Measurements from ENCODE around the gene MYOZ3.

Gene MYOZ3

DNA sequence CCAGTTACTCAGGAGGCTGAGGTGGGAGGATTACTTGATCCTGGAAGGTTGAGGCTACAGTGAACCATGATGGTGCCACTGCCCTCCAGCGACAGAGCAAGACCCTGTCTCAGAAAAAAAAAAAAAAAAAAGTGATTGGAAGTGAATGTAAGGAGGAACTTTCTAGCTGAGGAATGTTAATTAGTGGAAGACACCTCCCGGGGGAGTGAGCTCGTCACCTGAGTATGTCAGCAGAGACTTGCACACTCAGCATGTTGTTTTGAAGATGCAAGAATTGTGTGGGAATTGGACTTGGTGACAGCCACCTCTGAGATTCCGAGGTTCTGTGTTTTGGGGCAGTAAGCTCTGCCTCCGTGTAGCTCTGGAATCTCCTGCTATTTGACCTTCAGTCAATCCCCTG lies 17.0 kb upstream of the MYOZ3 start:
- no peak overlapping the region for H3K27ac ChIP-seq
- TF ChIP-seq ZFX (IDR thresholded peaks at IDR 0.05; ENCODE audit: borderline replicate concordance) (no peak), CTCF (IDR thresholded peaks at IDR 0.05) (no peak)

DNA sequence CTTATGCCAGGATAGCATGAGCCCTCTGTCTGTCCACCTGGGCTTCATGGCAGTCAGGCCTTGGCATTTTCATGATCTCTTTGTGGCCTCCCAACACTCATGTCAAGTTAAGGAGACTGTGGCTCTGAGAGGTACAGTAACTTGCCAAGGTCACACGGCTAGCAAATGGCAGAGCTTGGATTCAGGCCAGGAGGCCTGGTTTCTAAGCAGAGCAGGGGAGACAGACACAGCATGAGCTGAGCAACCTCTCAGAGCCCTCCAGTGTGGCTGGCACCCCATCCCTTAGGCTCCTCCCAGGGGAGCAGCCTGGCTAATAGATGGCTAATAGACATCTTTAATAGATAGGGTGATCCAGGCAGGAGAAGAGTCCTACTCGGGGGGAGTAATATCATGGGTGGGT lies 16.5 kb upstream of the MYOZ3 start:
- no peak overlapping the region for H3K27ac ChIP-seq
- TF ChIP-seq ZFX (IDR thresholded peaks at IDR 0.05; ENCODE audit: borderline replicate concordance) (no peak), CTCF (IDR thresholded peaks at IDR 0.05) (no peak)

DNA sequence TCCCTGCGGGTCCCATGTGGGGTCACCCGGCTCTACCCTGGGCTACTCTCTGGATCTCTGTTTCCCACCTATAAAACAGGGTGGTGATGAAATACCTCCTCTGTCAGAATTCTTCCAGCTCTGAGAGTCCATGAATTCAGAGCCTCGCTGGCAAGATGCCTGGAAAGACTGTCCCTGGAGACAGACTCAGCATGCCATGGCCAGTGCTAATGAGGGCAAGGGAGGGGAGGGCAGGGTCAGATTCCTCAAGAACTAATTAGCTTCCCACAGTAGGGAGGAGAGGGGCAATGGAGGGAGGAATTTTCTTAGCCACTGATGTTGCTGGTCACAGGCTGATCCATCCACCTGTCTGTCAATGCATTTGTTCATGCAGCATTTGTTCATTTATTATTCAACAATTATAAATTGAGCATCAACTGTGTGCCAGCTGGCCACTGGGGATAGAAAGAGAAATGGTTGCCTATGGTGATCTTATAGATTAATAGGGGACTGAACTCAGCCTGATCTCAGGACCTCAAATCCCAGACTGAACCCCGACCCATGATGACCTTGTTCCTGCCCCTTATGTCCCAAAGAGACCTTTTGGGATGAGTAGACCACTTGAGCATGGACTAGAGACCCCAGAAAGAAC lies 15.9 kb upstream of the MYOZ3 start:
- H3K27ac ChIP-seq: no peak overlapping the region
- TF ChIP-seq ZFX (IDR thresholded peaks at IDR 0.05; ENCODE audit: borderline replicate concordance) (no peak), CTCF (IDR thresholded peaks at IDR 0.05) (no peak)

DNA sequence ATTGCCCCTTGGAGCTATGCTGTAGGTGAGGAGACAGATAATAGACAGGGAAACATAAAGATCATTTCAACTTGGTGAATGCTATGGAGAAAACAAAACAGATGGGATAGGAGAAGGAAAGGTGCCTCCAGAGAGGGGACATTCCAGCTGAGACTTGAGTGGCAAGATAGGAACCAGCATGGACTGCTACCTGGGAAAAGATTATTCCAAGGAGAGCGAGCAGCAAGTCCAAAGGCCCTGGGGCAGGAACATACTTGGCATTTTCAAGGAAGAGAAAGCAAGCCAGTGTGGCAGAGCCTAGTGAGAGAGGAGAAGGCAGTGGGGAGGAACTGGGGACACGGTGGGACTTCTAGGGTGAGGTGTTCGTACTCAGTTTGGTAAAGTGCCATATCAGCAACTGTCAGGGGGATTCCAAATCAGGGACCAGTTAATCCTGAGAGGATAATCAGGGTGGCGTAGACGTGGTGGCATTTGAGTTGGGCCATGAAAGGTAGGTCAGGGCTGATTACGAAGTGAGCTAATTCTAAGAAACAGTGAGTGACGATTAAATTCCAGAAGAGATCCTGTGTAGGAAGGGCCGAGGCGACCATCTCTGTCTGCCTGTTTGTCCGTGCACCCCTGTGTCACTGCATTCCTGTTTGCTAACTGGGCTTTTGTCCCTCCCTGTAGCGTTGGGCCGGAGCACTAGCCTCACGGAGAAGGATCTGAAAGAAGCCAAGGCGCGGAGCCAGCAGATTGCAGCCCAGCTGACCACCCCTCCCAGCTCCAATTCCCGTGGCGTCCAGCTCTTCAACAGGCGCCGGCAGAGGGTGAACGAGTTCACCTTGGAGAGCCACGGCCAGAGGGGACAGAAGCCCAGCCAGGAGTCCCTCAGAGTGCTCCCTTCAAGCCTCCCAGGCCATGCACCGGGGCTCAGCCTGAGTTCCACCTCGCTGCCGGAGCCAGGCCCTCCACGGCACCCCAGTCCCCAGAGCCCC lies 13.5 kb upstream of the MYOZ3 start:
- no peak for TF ChIP-seq CTCF (IDR thresholded peaks at IDR 0.05)
- TF ChIP-seq ZFX (IDR thresholded peaks at IDR 0.05; ENCODE audit: borderline replicate concordance): no peak
- H3K27ac ChIP-seq: no peak overlapping the region

GRCh38 chr5:150648294-150649107 lies 12.6 kb upstream of the MYOZ3 start:
- H3K27ac ChIP-seq: no peak overlapping the region
- TF ChIP-seq CTCF (IDR thresholded peaks at IDR 0.05) (no peak), ZFX (IDR thresholded peaks at IDR 0.05; ENCODE audit: borderline replicate concordance) (no peak)

- TF ChIP-seq ZFX (IDR thresholded peaks at IDR 0.05; ENCODE audit: borderline replicate concordance): no peak
- no peak for TF ChIP-seq CTCF (IDR thresholded peaks at IDR 0.05)
- no peak overlapping the region for H3K27ac ChIP-seq
Measured at GRCh38 chr5:150649108-150650020, 11.7 kb upstream of the MYOZ3 start.

Data from 22Rv1 (cell line).